DND-41 (cell line): ENCODE results near the gene TSPAN3.

Experiments
- ATAC-seq: fragments of 200-7000 bp; cut with Tn5 transposase; 3 replicates; pipeline ENCODE4 v1.9.1; 2021; ENCODE audit warnings: low read depth; ENCODE audit not compliant: insufficient read depth
- DNase-seq: peaks from one replicate; pipeline ENCODE4 v3.0.0-alpha.2; 2020
- H2AFZ ChIP-seq: 2 replicates; pipeline ENCODE4 v1.6.0; 2012; ENCODE audit warnings: low read depth, low read length
- H3K27ac ChIP-seq: 2 replicates; pipeline ENCODE4 v1.5.1; 2012; ENCODE audit warnings: low read length, inconsistent platforms
- H3K27me3 ChIP-seq: fragments of 200-600 bp; sonication (generic); 2 replicates; pipeline ENCODE4 v1.6.0; 2012; ENCODE audit warnings: low read length, mild to moderate bottlenecking, inconsistent platforms; ENCODE audit not compliant: insufficient read depth, poor library complexity
- H3K36me3 ChIP-seq: 2 replicates; pipeline ENCODE4 v1.5.1; 2012; ENCODE audit warnings: low read length, inconsistent platforms; ENCODE audit not compliant: insufficient read depth
- H3K4me1 ChIP-seq: 2 replicates; pipeline ENCODE4 v1.5.1; 2012; ENCODE audit warnings: mild to moderate bottlenecking, low read length; ENCODE audit not compliant: insufficient read depth
- H3K4me2 ChIP-seq: 2 replicates; pipeline ENCODE4 v1.6.0; 2012; ENCODE audit warnings: mild to moderate bottlenecking, moderate library complexity, low read length, inconsistent platforms; ENCODE audit not compliant: insufficient read depth
- H3K4me3 ChIP-seq, 2 experiments: fragments of 200-600 bp in 1 of 2; shearing (Covaris generic) in 1 of 2; 2 replicates each; pipeline ENCODE4 v1.5.1; 2012 to 2016; ENCODE audit warnings: inconsistent platforms in 2 of 2, low read length in 2 of 2, mild to moderate bottlenecking in 2 of 2, low read depth in 1 of 2, moderate library complexity in 1 of 2
- H3K79me2 ChIP-seq: 2 replicates; pipeline ENCODE4 v1.6.0; 2012; ENCODE audit warnings: low read length, inconsistent platforms; ENCODE audit not compliant: insufficient read depth
- H3K9ac ChIP-seq: 2 replicates; pipeline ENCODE4 v1.6.0; 2012; ENCODE audit warnings: low read depth, mild to moderate bottlenecking, inconsistent platforms, low read length, moderate library complexity
- H3K9me3 ChIP-seq: 2 replicates; pipeline ENCODE4 v1.5.1; 2012; ENCODE audit warnings: low read length, moderate library complexity, mild to moderate bottlenecking, inconsistent platforms; ENCODE audit not compliant: insufficient read depth, severe bottlenecking
- H4K20me1 ChIP-seq: 2 replicates; pipeline ENCODE4 v1.6.0; 2012; ENCODE audit warnings: low read length; ENCODE audit not compliant: insufficient read depth
- CTCF ChIP-seq: IDR thresholded peaks from 2 replicates; pipeline ENCODE4 v1.5.1; 2012; ENCODE audit warnings: borderline replicate concordance, low read length, moderate library complexity, mild to moderate bottlenecking; ENCODE audit not compliant: poor library complexity, severe bottlenecking; ENCODE audit errors: extremely low read depth
- EZH2 ChIP-seq: IDR thresholded peaks from 3 replicates; pipeline ENCODE4 v1.6.1; 2012; ENCODE audit warnings: borderline replicate concordance, low read depth, mild to moderate bottlenecking, moderate library complexity, low read length, inconsistent platforms; ENCODE audit not compliant: severe bottlenecking

The TSPAN3 gene

GRCh38 chr15:77016321-77016695 is 54.6 kb downstream of the TSPAN3 start:
- Histone ChIP-seq H3K4me1 (peaks cover 4% of the 10 kb centered on the region; the same call in 1 of the 2 replicates), H3K4me2 (no peak overlapping the region), H2AFZ (no peak overlapping the region), H3K9ac (no peak overlapping the region), H4K20me1 (no peaks in the 10 kb centered on the region; the same call in 1 of the 2 replicates), H3K4me3 (no peak overlapping the region), H3K27ac (no peak overlapping the region), H3K9me3 (no peaks in the 10 kb centered on the region), H3K36me3 (no peaks in the 10 kb centered on the region), H3K79me2 (no peaks in the 10 kb centered on the region), H3K27me3 (no peaks in the 10 kb centered on the region)
- ATAC-seq (no peak), DNase-seq (no peak)
- TF ChIP-seq EZH2 (no peak), CTCF (no peak)

GRCh38 chr15:77015646-77016320 is 55.1 kb downstream of the TSPAN3 start:
- no peak overlapping the region for H3K9ac ChIP-seq
- H3K4me3 ChIP-seq: no peak overlapping the region
- H2AFZ ChIP-seq: no peak overlapping the region
- H3K4me2 ChIP-seq: no peak overlapping the region
- no peaks in the 10 kb centered on the region for H3K9me3 ChIP-seq
- no peaks in the 10 kb centered on the region for H3K36me3 ChIP-seq
- no peak for ATAC-seq
- TF ChIP-seq CTCF: no peak
- TF ChIP-seq EZH2: no peak
- H3K4me1 ChIP-seq: no peaks in the 10 kb centered on the region
- H4K20me1 ChIP-seq: no peaks in the 10 kb centered on the region; the same call in 1 of the 2 replicates
- no peaks in the 10 kb centered on the region for H3K27me3 ChIP-seq
- H3K79me2 ChIP-seq: no peaks in the 10 kb centered on the region
- no peak for DNase-seq
- H3K27ac ChIP-seq: no peak overlapping the region

- Histone ChIP-seq H3K79me2 (no peaks in the 10 kb centered on the region), H3K9ac (no peak overlapping the region), H3K4me3 (no peak overlapping the region), H3K4me1 (no peaks in the 10 kb centered on the region), H3K9me3 (no peaks in the 10 kb centered on the region), H3K36me3 (no peaks in the 10 kb centered on the region), H2AFZ (no peak overlapping the region), H4K20me1 (no peaks in the 10 kb centered on the region; the same call in 1 of the 2 replicates), H3K27me3 (no peaks in the 10 kb centered on the region), H3K4me2 (no peak overlapping the region), H3K27ac (no peak overlapping the region)
- TF ChIP-seq EZH2 (no peak), CTCF (no peak)
- DNase-seq (no peak), ATAC-seq (no peak)
These were observed 56.5 kb downstream of the TSPAN3 start for GRCh38 chr15:77014132-77015081.
